CD1c-positive myeloid dendritic cell (primary cell): Measurements from ENCODE around the gene UCK1.

Source experiments
- DNase-seq: peaks from one replicate; pipeline ENCODE4 v3.0.0-alpha.2; 2016; ENCODE audit errors: extremely low spot score

UCK1 gene

DNA sequence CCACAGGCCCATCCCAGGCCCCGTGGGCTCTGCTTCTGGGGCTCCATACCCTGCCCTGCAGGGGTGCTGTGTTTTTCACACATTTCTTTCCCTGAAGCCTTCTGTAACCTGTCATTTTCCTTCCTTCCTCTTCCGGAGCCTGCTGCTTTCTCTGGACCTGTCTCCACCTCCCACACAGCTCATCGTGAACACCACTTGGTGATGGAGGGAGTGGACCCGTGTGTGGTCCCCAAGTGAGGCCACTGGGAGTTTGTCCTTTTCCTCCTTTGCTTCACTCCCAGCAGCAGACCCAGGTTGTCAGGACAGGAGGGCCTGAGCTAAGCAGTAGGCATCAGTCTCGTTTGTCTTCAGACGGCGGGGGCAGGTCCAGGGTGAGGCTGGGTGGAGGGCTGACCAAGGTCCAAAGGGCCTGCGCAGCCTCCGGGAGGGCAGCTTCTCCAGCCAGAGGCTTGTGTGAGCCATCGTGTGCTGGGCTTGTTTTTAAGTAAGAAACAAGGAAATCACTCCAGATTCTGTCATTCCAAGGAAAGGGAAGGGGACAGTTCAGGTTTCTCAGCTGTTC, 34.1 kb downstream of the UCK1 start:
- DNase-seq, result no peak

- no peak for DNase-seq
These were observed 35.3 kb downstream of the UCK1 start for GRCh38 chr9:131495785-131496184.

DNA sequence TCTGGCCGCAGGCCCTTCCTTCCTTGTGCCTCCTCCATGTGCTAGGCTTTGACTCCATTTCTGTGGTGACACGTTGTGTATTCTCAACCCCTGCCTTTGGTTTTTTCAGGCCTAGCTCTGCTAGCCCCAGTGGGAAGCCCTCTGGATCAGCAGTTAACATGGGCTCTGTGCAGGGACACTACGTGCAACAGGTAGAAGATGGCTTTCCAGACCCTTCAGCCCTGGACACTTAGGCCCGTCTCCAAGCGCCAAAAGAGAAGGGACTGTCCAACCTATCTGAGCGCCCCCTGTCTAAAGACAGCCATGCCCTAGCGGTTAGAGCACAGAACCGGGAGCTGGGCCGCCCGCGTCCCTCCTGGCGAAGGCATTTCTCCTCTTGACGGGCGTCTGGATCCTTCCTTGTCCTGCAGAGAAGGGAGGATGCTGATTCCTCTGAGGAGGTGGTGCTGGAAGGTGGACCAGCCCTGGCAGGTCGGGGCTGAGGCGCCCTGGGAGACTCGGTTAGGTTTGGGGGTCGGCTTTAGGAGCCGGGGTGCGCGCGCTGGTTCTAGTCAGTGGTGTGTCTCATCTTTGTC, 36.7 kb downstream of the UCK1 start:
- DNase-seq, result no peak

- DNase-seq, result no peak
These were observed 39.0 kb downstream of the UCK1 start for GRCh38 chr9:131492070-131492469.

GRCh38 chr9:131491001-131491710, 39.9 kb downstream of the UCK1 start:
- no peak for DNase-seq

DNA sequence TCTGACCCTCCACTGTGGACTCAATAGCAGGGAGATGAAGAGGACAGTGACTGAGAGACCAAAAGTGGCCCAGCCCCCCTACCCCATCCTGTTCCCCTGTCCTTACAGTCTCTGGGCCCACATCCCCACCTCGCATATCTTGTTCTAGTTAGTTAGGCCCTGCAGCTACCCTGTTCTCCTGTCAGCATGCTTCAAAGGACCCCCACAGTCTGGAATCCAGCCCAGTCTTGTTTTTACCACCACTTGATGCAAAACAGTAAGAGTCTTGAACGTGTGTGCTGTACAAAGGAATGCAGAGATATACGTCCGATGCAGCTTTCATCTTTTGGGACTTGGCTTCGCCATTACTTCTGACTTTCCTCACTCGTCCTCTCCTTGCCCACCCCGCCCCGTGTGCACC, 40.5 kb downstream of the UCK1 start:
- no peak for DNase-seq

- no peak for DNase-seq
These were observed 43.4 kb downstream of the UCK1 start for GRCh38 chr9:131487621-131488031.

DNA sequence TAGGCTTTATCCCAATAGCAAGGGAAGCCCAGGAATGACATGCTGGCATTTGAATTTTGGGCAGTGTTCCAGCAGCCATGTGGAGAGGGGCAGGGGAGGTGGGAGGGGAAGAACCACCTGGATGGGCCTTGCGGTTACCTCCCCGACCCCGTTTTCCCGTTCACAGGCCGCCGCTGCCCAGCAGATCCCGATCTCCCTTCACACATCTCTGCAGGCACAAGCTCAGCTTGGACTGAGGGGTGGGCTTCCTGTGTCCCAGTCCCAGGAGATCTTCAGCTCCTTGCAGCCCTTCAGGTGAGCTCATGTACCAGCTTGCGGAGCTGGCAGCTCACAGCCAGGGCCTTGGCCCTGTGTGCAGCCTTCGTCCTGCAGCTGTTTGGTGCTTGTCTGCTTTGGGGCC, 44.1 kb downstream of the UCK1 start:
- no peak for DNase-seq

- DNase-seq, result no peak
These were observed 45.2 kb downstream of the UCK1 start for GRCh38 chr9:131485728-131486422.

- DNase-seq, result no peak
These were observed 45.9 kb downstream of the UCK1 start for GRCh38 chr9:131485206-131485605.

DNA sequence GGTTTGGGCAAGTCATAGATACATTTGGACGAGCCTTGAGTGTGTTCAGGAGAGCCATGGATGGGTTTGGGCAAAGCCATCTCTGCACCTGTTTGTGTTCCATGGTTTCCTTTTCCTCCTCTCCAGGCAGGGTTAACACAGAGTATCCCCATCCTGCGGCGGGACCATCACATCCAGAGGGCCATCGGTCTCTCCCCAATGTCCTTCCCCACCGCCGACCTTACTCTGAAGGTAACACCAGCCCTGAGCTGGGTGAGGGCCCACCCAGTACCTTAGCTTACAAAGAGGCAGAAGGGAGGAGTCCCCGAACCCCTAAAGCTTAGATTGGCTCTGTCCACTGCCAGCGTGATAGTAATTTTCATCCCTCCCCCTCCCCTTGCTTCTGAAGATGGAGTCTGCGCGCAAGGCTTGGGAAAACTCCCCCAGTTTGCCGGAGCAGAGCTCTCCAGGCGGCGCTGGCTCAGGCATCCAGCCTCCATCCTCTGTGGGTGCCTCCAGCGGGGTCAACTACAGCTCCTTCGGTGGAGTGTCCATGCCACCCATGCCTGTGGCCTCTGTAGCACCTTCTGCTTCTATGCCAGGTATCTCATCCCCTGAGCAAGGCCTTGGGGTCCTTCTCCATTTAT, 46.4 kb downstream of the UCK1 start:
- DNase-seq, result no peak

GRCh38 chr9:131484051-131484445, 47.0 kb downstream of the UCK1 start:
- DNase-seq, result no peak

GRCh38 chr9:131483319-131484050, 47.6 kb downstream of the UCK1 start:
- no peak for DNase-seq

DNA sequence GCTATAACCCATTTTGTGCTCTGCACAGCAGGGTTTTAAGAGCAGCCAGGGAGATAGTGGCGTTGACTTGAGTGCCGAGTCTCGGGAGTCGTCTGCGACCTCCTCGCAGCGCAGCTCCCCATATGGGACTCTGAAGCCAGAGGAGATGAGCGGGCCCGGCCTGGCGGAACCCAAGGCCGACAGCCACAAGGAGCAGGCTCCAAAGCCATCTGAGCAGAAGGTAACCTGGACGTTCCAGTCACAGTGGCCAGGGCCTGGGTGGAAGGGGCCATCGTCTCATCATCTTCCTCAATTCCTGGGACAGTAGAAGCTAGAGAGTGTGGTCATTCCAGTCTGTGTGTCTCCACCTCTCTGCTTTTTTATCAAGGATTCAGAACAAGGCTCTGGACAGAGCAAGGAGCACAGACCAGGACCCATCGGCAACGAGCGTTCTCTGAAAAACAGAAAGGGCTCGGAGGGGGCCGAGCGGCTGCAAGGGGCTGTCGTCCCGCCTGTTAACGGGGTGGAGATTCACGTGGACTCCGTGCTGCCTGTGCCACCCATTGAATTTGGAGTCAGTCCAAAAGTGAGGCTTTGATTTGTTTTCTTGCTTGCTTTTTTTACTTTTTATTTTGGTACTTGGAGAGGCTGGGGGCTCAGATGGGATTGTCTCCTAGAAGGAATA, 48.6 kb downstream of the UCK1 start:
- no peak for DNase-seq

DNA sequence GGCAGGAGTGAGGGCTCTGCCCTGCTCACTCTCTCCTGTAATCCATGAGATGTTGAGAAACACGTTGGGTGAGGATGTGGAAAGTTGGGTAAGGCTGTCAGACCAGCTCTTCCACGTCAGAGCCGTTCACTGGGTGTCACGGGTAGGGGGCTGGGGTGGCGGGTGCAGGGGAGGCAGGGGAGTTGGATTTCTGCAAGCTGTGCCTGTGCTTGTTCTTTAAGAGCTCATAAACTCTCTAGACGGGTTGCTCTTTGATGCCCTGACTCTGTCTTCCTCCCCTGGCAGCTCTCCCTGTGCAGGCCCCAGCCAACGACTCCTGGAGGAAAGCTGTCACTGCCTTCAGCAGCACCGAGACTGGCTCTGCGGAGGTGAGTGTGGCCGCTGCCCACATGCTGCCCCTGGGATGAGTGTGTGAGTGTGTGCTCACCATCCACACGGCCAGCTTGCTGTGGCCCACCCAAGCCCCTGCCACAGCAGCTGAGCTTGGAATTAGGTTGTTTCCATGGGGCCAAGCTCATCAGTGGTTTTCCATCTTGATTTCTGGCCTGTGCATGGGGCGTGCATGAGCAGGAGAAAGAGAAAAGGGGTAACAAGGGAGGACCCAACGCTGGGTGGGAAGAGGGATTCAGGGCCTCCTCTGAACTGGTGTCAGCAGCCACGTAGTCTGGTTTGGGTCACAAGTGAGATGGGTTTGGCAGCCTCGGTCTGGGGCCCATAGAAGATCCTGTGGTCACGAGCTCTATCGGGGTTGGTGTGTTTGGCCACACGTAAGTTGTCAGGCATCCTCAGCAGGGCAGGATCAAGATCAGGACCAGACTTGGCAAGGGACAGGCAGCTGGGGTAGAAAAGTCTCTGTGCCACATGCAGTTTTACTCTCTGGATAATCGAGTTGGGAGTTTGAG, 49.4 kb downstream of the UCK1 start:
- no peak for DNase-seq

- DNase-seq, result no peak
These were observed 50.8 kb downstream of the UCK1 start for GRCh38 chr9:131480258-131480657.

DNA sequence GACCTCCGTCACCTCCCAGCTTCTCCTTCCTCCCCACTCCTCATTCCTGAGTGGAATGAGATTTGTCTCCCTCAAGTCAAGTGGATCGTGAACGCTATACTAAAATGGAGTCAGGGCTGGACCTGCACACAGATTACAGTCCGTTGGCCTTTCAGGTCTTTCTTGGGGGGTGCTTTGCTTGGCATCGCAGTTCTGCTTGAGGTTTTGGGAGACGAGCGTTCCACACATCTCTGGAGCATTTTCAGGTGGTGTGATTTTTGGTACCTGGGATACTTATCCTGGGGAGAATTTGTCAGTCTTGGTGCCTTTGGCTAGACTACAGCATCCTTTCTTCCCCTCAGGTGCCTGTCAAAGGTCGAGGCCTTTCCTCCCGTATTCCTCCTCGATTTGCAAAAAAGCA, 52.2 kb downstream of the UCK1 start:
- DNase-seq, result no peak

DNA sequence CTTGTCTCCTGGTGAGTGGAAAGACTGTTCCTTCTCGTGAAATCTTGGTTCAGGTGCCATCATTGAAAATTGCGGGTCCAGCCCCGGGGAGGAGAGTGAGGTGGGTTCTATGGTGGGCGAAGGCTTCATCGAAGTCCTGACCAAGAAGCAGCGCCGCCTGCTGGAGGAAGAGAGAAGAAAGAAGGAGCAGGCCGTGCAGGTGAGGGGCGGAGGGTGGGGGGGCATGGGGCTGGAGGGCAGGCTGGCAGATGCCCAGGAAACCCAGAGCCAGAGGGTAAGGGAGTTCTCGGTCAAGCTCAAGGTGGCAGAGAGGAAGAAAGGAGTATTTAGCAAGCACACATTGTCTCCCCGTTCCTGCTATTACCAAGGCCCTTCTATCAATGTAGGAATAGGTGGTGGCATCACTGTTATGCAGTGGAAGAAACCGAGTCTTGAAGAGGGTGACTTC, 52.6 kb downstream of the UCK1 start:
- DNase-seq, result peak; percentile 39

DNA sequence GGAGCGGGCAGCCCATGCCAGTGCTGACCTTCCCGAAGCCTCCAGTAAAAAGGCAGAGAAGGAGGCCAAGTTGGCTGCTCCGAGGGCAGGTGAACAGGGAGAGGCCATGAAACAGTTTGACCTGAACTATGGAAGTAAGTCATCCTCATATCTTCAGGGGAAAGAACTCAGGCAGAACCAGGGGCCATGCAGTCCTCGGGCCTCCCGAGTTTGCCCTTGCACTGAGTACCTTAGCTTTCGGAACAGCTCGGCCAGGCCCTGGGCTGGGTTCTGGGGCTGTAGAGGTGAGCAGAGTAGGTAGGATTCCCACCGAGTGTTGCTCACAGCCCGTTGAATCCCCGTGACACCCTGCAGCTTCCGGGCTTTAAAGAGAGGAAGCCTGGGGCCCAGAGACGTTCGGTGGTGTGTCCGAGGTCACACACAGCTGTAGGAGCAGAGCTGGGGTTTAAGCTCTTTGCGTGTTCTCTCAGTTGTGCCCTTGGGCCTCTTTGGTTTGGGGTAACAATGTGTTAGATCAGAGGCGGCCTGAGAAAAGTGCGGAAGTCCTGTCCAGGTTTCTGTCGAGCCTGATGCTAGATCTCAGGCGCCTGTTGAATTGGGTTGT, 53.1 kb downstream of the UCK1 start:
- DNase-seq, result no peak

GRCh38 chr9:131477367-131477766, 53.7 kb downstream of the UCK1 start:
- DNase-seq, result no peak
